Measurements from ENCODE around the gene GALR3.

- no peak for TF ChIP-seq POLR2AphosphoS5 (IDR thresholded peaks at IDR 0.05; ENCODE audit: low read depth, low read length)
- TF ChIP-seq REST (IDR thresholded peaks at IDR 0.05; ENCODE audit: insufficient read depth in 1 of 2, low read depth in 2 of 2, low read length in 2 of 2) = no peak
Observed at GRCh38 chr22:37803639-37804351, 19.4 kb upstream of the GALR3 start.
